Uterus (tissue), 2 donors: Measurements from ENCODE around the gene ELL2.

Source experiments
- POLR2A ChIP-seq, 2 donors: fragments of 450-650 bp; IDR thresholded peaks; one replicate each; pipeline ENCODE4 v1.6.1; 2016; ENCODE audit warnings: antibody characterized with exemption in 2 of 2, mild to moderate bottlenecking in 1 of 2, moderate library complexity in 1 of 2
- TF ChIP-seq, protein P1 (sequence below), 4 experiments: fragments of 200-600 bp in 2 of 4; fragments of 450-650 bp in 2 of 4; sonication (generic) in 2 of 4; IDR thresholded peaks; one replicate each; pipeline ENCODE4 v1.5.1; 2016 to 2019; ENCODE audit warnings: antibody characterized with exemption in 4 of 4, mild to moderate bottlenecking in 2 of 4, moderate library complexity in 1 of 4

DNA sequence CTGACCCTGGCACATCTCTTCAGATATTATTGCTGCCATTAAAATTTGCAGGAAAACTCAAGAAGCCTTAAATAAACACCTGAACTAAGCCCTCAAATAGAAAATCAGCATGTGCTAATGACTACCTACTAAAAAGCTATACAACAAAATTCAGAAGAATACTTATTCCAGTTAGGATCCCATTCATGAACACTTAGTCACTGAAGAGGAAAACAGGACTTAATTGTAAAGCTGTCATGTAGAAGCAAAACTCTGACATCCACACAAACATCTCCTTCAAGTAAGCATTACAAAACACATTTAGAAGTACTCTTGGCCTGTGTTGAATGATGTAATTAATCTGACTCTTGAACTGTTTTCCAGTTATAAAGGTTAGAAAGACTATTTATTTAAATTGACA is 19.9 kb downstream of the ELL2 start:
- TF ChIP-seq, protein P1, sequence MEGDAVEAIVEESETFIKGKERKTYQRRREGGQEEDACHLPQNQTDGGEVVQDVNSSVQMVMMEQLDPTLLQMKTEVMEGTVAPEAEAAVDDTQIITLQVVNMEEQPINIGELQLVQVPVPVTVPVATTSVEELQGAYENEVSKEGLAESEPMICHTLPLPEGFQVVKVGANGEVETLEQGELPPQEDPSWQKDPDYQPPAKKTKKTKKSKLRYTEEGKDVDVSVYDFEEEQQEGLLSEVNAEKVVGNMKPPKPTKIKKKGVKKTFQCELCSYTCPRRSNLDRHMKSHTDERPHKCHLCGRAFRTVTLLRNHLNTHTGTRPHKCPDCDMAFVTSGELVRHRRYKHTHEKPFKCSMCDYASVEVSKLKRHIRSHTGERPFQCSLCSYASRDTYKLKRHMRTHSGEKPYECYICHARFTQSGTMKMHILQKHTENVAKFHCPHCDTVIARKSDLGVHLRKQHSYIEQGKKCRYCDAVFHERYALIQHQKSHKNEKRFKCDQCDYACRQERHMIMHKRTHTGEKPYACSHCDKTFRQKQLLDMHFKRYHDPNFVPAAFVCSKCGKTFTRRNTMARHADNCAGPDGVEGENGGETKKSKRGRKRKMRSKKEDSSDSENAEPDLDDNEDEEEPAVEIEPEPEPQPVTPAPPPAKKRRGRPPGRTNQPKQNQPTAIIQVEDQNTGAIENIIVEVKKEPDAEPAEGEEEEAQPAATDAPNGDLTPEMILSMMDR (IDR thresholded peaks at IDR 0.05) = no peak
- TF ChIP-seq POLR2A (IDR thresholded peaks at IDR 0.05) = no peak
